K562 (cell line): ENCODE results near the gene OPRL1. TPM values are rescaled to one million over a fixed set of nuclear protein-coding genes. Genes with fewer than 3 reads are reported as not detected.

Experiments used
- FOXJ3 ChIP-seq: sonication (generic); formaldehyde crosslinking; IDR thresholded peaks from 2 replicates; pipeline ENCODE4 v1.4.0; 2020; ENCODE audit warnings: mild to moderate bottlenecking, missing genetic modification reagents
- HDAC3 ChIP-seq: fragments of 450-650 bp; IDR thresholded peaks from 2 replicates; pipeline ENCODE4 v1.6.1; 2018; ENCODE audit warnings: borderline replicate concordance, mild to moderate bottlenecking, moderate library complexity; ENCODE audit not compliant: partially characterized antibody
- KAT8 ChIP-seq: fragments of 450-650 bp; IDR thresholded peaks from 2 replicates; pipeline ENCODE4 v1.6.1; 2016; ENCODE audit warnings: low read depth, mild to moderate bottlenecking
- PATZ1 ChIP-seq: fragments of 250-450 bp; sonication (Bioruptor Pico); IDR thresholded peaks from 2 replicates; pipeline ENCODE4 v1.5.0; 2020; ENCODE audit warnings: mild to moderate bottlenecking, borderline replicate concordance
- PHF8 ChIP-seq: fragments of 200-600 bp; sonication (generic); IDR thresholded peaks from 2 replicates; pipeline ENCODE4 v1.6.1; 2012; ENCODE audit warnings: mixed run types, mild to moderate bottlenecking, inconsistent platforms, low read length, moderate library complexity, borderline replicate concordance
- POLR2H ChIP-seq: IDR thresholded peaks from 2 replicates; pipeline ENCODE4 v1.6.1; 2016; ENCODE audit warnings: missing genetic modification characterization, low read depth, mild to moderate bottlenecking, control low read depth, missing compliant biosample characterization, moderate library complexity
- RBFOX2 ChIP-seq: fragments of 200-400 bp; formaldehyde crosslinking; IDR thresholded peaks from 2 replicates; pipeline ENCODE4 v1.6.1; 2017; ENCODE audit warnings: low read depth, mild to moderate bottlenecking, low read length, moderate library complexity
- RCOR1 ChIP-seq, 2 experiments: IDR thresholded peaks; 2 replicates each; pipeline ENCODE4 v1.6.1; 2012; ENCODE audit warnings: low read depth in 2 of 2, low read length in 2 of 2, borderline replicate concordance in 1 of 2, improper control_type of control experiment in 1 of 2
- RFX1 ChIP-seq: fragments of 450-650 bp; IDR thresholded peaks from 2 replicates; pipeline ENCODE4 v1.6.1; 2016; ENCODE audit warnings: mild to moderate bottlenecking, moderate library complexity
- TEAD2 ChIP-seq: fragments of 450-650 bp; IDR thresholded peaks from 2 replicates; pipeline ENCODE4 v1.6.1; 2016; ENCODE audit warnings: missing genetic modification characterization, control low read depth, missing compliant biosample characterization
- TOE1 ChIP-seq, 2 experiments: fragments of 450-650 bp in 1 of 2; sonication (generic) in 1 of 2; formaldehyde crosslinking in 1 of 2; IDR thresholded peaks; 2 replicates each; pipeline versions ENCODE4 v1.7.1 to v1.8.0; 2016 to 2022; ENCODE audit warnings: borderline replicate concordance in 2 of 2, mild to moderate bottlenecking in 2 of 2, antibody characterized with exemption in 1 of 2, inconsistent platforms in 1 of 2, low read depth in 1 of 2, missing genetic modification reagents in 1 of 2, moderate library complexity in 1 of 2
- TRIM28 ChIP-seq: fragments of 450-650 bp; IDR thresholded peaks from 2 replicates; pipeline ENCODE4 v1.6.1; 2017
- TSC22D4 ChIP-seq: fragments of 450-650 bp; IDR thresholded peaks from 2 replicates; pipeline ENCODE4 v1.6.1; 2016; ENCODE audit warnings: missing genetic modification characterization, missing biosample characterization, control low read depth
- VEZF1 ChIP-seq: fragments of 200-800 bp; sonication (Bioruptor generic); IDR thresholded peaks from 2 replicates; pipeline ENCODE4 v1.6.1; 2017; ENCODE audit warnings: missing genetic modification characterization, missing compliant biosample characterization
- WHSC1 ChIP-seq: IDR thresholded peaks from one replicate; pipeline ENCODE4 v1.6.1; 2012; ENCODE audit warnings: low read length, control low read depth, inconsistent platforms
- ZNF175 ChIP-seq: fragments of 200-800 bp; sonication (Bioruptor generic); IDR thresholded peaks from 2 replicates; pipeline ENCODE4 v1.6.1; 2016; ENCODE audit warnings: low read depth, mild to moderate bottlenecking, missing genetic modification characterization, missing compliant biosample characterization
- ZNF41 ChIP-seq: fragments of 250-450 bp; sonication (Bioruptor Pico); conservative IDR thresholded peaks from 2 replicates; pipeline ENCODE4 v1.4.0; 2020; ENCODE audit warnings: mild to moderate bottlenecking
- polyA plus RNA-seq, 8 experiments: library from polyadenylated mRNA; depleted of rRNA in 4 of 8; stranded (reverse) in 5 of 8; unstranded in 3 of 8; fragments of >200 nt; fragmentation: Nextera tagmentation in 2 of 8; fragmentation: Illumina TruSeq in 1 of 8; extraction: Ambion mirVana in 2 of 8; extraction: Trizol in 1 of 8; gene quantifications; 2 replicates each; pipeline versions ENCODE4 v1.2.1 to v1.2.3, GENCODE V29; 2011 to 2014; ENCODE audit warnings: inconsistent platforms in 1 of 8, missing spikeins in 1 of 8
- total RNA-seq, 7 experiments: library from RNA; depleted of rRNA in 6 of 7; stranded (reverse); fragments of >200 nt in 6 of 7; fragmentation: Illumina TruSeq in 2 of 7; extraction: Trizol in 2 of 7; gene quantifications; 2 replicates each; pipeline versions ENCODE4 v1.2.1 to v1.2.3, GENCODE V29; 2011 to 2021; ENCODE audit warnings: low replicate concordance in 1 of 7
- TF ChIP-seq, protein P1 (sequence below): fragments of 450-650 bp; IDR thresholded peaks from 2 replicates; pipeline ENCODE4 v1.6.1; 2018; ENCODE audit warnings: mild to moderate bottlenecking, low read depth; ENCODE audit not compliant: partially characterized antibody
- TF ChIP-seq, protein P2 (sequence below): sonication (generic); formaldehyde crosslinking; IDR thresholded peaks from 2 replicates; pipeline ENCODE4 v1.9.0; 2022; ENCODE audit warnings: mild to moderate bottlenecking, missing genetic modification reagents

OPRL1 gene
- total and polyA plus RNA-seq, 9 of the 15 experiments (the other 6 are each of a cell fraction or from before 2014, with no cell fraction given) = 0.06 to 0.33 (median 0.11) TPM; not detected in 2

DNA sequence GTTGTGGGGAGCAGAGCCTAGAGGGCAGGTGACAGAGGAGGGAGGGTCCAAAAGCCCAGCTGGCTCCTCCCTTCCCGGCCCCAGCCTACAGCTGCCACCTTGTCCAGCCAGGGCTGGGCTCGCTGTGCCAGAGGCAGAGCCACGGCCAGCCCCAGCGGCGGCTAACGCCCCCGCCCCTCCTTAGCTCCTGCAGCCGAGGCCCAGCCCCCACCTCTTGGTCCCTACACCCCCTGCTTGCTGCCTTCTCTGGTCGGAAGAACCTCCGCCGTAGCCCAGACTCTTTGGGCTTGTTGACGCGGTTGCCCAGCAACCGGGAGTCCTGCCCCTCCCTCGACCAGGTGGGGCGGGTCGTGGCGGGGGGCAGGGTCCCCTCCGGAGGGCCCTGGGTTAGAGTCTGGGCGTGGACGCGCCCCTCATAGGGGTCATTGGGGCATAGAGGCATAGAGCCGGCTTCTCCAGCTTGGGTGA, 4.8 kb downstream of the OPRL1 start (continued):
- TF ChIP-seq HDAC3 (no peak), RFX1 (peak; percentile 72), TSC22D4 (tag) (no peak), ZNF175 (CRISPR knock-in tag) (no peak), POLR2H (tag) (no peak), PATZ1 (CRISPR knock-in tag) (no peak), TOE1 (IDR thresholded peaks at IDR 0.05; ENCODE audit: borderline replicate concordance) (no peak), TOE1 (CRISPR knock-in tag; IDR thresholded peaks at IDR 0.05; ENCODE audit: borderline replicate concordance, low read depth) (no peak), TEAD2 (tag) (no peak), FOXJ3 (peak; percentile 66), PHF8 (no peak), RCOR1 (IDR thresholded peaks at IDR 0.05; ENCODE audit: borderline replicate concordance in 1 of 2, low read depth in 2 of 2, low read length in 2 of 2) (no peak), KAT8 (no peak), RBFOX2 (no peak), ZNF41 (CRISPR knock-in tag) (no peak), WHSC1 (no peak), VEZF1 (0 out of 2 replicates have a peak, but pooled peaks have one; percentile 19), TRIM28 (no peak)
- TF ChIP-seq, protein P1, sequence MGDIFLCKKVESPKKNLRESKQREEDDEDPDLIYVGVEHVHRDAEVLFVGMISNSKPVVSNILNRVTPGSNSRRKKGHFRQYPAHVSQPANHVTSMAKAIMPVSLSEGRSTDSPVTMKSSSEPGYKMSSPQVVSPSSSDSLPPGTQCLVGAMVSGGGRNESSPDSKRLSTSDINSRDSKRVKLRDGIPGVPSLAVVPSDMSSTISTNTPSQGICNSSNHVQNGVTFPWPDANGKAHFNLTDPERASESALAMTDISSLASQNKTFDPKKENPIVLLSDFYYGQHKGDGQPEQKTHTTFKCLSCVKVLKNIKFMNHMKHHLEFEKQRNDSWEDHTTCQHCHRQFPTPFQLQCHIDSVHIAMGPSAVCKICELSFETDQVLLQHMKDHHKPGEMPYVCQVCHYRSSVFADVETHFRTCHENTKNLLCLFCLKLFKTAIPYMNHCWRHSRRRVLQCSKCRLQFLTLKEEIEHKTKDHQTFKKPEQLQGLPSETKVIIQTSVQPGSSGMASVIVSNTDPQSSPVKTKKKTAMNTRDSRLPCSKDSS = no peak
- TF ChIP-seq, protein P2, sequence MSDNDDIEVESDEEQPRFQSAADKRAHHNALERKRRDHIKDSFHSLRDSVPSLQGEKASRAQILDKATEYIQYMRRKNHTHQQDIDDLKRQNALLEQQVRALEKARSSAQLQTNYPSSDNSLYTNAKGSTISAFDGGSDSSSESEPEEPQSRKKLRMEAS (CRISPR knock-in tag) = no peak
